Renal cortical epithelial cell (primary cell): ENCODE measurements around the gene SUGT1. TPM values are rescaled to one million over a fixed set of nuclear protein-coding genes. Genes with fewer than 3 reads are reported as not detected.

Experiments used
- DNase-seq: peaks from one replicate; pipeline ENCODE4 v3.0.0-alpha.2; 2011; ENCODE audit warnings: low read depth
- total RNA-seq: library from RNA; depleted of rRNA; stranded (reverse); fragments of >200 nt; gene quantifications from 2 replicates; pipeline ENCODE4 v1.2.3, GENCODE V29; 2014

Gene SUGT1
- total RNA-seq, 1 donor from 2014 or later, result 70.7 TPM

GRCh38 chr13:52737965-52738364 lies 85.3 kb downstream of the SUGT1 start:
- no peak for DNase-seq

GRCh38 chr13:52738719-52739467 lies 86.3 kb downstream of the SUGT1 start:
- DNase-seq, result no peak

DNA sequence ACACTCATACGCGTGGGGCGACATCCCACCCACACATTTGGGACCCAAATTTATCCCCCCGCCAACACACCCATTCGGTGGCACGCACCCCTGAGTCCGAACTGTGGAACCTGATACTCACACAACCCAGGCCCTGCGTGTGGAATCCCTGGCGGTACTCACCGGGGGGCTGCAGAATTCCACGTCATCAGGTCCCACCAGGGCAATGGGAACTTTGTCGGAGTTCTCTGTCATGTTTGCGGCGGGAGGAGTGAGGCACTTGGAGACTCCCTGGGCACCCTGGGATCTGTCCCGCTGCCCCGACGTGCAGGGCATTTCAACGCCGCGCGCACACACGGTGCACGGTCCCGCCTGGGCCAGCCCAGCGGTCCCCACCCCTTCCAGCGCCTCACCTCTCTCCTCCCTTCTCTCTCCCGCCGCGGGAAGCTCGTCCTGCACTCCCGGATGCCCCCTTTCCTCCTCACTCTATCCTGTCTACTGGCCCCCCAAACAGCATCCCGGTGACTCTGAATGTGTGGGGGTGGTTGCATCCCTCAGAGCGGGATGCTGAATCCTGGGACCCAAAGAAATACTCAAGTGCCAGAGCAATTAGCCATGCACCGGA lies 86.9 kb downstream of the SUGT1 start, which contains the start of gene CNMD:
Gene CNMD (minus strand): TSS at position 353 of the 604 bp plus-strand sequence. CDS start 119 bp downstream, at position 234.
- DNase-seq, result no peak

GRCh38 chr13:52743569-52743968 lies 90.9 kb downstream of the SUGT1 start:
- DNase-seq, result no peak

- DNase-seq, result no peak
These were observed 91.4 kb downstream of the SUGT1 start for GRCh38 chr13:52743988-52744387.

GRCh38 chr13:52744842-52745375 lies 92.3 kb downstream of the SUGT1 start:
- DNase-seq, result no peak

DNA sequence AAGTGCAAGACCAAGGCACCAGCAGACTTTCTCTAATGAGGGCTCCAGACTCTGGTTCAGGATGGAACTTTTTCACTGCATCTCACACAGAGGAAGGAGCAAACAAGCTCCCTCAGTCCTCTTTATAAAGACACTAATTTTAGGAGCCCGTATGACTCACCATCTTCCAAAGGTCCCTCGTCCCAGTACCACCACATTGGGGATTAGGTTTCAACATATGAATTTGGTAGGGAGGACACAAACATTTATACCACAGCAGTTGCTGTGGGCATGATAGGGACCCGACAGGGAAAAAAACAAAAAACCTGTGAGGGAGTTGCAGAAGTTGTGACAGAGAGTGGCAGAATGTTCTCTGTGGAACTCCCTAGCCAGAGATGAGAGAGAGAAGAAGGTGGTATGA lies 93.5 kb downstream of the SUGT1 start:
- DNase-seq, result no peak

- no peak for DNase-seq
These were observed 96.8 kb downstream of the SUGT1 start for GRCh38 chr13:52749419-52749818.

Other genes with a start within 250 kb of the SUGT1 start
- gene THSD1, start 246.7 kb upstream of the SUGT1 start, total RNA-seq, result 12.0 and 18.9 TPM in 2 replicates
- 27.1 and 41.4 TPM in 2 replicates for gene VPS36, start 202.2 kb upstream of the SUGT1 start, total RNA-seq
- 18.1 and 34.2 TPM in 2 replicates for gene CKAP2, start 197.4 kb upstream of the SUGT1 start, total RNA-seq
- 1.6 and 4.5 TPM in 2 replicates for gene HNRNPA1L2, start 10.4 kb upstream of the SUGT1 start, total RNA-seq
- gene CNMD, start 87.0 kb downstream of the SUGT1 start, total RNA-seq, result not detected in 2 replicates
- 0.05 TPM in 1 of 2 replicates, not detected in the other for gene PCDH8, start 195.8 kb downstream of the SUGT1 start, total RNA-seq